Tibial artery (tissue), 4 donors: Measurements from ENCODE around the gene MYH6.

ENCODE experiments used
- DNase-seq, 2 donors: peaks; one replicate each; pipeline ENCODE4 v3.0.0-alpha.2; 2019
- H3K27ac ChIP-seq, 2 donors: fragments of 200-600 bp; sonication (generic) in 1 of 2; 1 replicate in 1 of 2; 2 replicates in 1 of 2; pipeline ENCODE4 v1.5.1; 2018 to 2019; ENCODE audit warnings: mild to moderate bottlenecking in 1 of 2
- H3K27me3 ChIP-seq, 2 donors: fragments of 200-600 bp; sonication (generic) in 1 of 2; one replicate each; pipeline versions ENCODE4 v1.5.1 to v1.6.0; 2016 to 2019
- H3K36me3 ChIP-seq, 3 donors: fragments of 200-600 bp; sonication (generic) in 2 of 3; one replicate each; pipeline ENCODE4 v1.5.1; 2016 to 2019; ENCODE audit warnings: mild to moderate bottlenecking in 2 of 3
- H3K4me1 ChIP-seq, 4 donors: fragments of 200-600 bp; sonication (generic) in 2 of 4; 1 replicate in 3 of 4; 2 replicates in 1 of 4; pipeline ENCODE4 v1.5.1; 2016 to 2019
- H3K4me3 ChIP-seq, 2 donors: fragments of 200-600 bp; sonication (generic) in 1 of 2; 1 replicate in 1 of 2; 2 replicates in 1 of 2; pipeline ENCODE4 v1.5.1; 2018 to 2019; ENCODE audit warnings: mild to moderate bottlenecking in 2 of 2
- H3K9me3 ChIP-seq, 3 donors: fragments of 200-600 bp; sonication (generic) in 1 of 3; one replicate each; pipeline ENCODE4 v1.5.1; 2016 to 2019
- intact Hi-C: fragments of 100-400 bp; cut with DNase I; formaldehyde crosslinking; loops from one replicate; pipeline ENCODE4 v1.15.0; 2023; ENCODE audit warnings: low total_unique reads
- TF ChIP-seq, protein P1 (sequence below), 2 experiments: fragments of 200-600 bp in 1 of 2; fragments of 450-650 bp in 1 of 2; IDR thresholded peaks; one replicate each; pipeline ENCODE4 v1.5.1; 2017 to 2019; ENCODE audit warnings: antibody characterized with exemption in 2 of 2, mild to moderate bottlenecking in 1 of 2, moderate library complexity in 1 of 2

The MYH6 gene

DNA sequence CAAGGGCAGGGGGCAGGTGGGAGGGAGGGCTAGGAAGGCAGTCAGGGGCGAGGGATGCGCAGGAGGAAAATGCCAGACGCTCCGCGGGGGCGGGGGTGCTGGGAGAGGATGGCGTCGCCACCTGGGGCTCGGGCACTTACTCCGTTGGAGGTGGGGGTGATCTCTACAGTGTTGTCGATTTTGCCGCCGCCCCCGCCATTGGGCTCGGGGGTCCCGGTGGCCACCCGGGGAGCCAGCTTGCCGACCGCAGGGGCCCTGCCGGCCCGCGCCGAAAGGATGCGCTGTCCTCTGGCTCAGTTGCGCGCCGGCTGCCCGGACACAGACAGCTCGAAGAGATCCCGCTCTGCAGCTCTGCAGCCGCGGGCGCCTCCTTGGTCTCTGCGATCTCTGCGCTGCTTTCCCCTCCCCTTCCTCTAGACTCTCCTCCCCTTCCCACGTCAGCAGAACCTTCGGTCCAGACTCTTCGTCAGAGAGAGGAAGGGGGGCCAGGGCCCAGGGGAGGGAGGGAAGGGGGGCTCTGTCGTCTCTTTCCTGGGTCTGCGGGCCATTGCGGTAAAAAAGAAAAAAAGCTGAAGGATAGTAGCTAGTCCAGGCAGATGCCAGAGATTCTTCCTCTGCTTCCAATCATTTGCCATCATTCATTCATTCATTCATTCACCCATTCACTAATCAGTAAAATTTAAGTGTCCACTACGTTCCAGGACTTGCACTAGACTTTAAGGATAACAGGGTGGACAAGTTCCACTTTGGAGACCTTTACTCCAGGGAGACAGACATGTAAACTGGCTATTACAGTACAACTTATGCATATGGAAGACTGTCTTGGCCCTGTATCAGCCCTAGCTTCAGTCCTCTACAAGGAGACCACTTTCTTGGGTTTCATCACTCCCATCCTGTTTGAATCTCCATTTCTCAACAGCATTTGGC lies 55.3 kb downstream of the MYH6 start, which contains the start of gene SLC22A17:
Gene SLC22A17 (minus strand): TSS at position 382 of the 927 bp plus-strand sequence.
- intact Hi-C loops, result no loop called here
- peak within 1 kb of the TSS; percentile 60 to 72 for H3K4me3 ChIP-seq
- no peaks in the 10 kb centered on the region for H3K27me3 ChIP-seq
- peaks cover 0 to 11% (median 10%) of the 10 kb centered on the region in 4 donors for H3K4me1 ChIP-seq
- DNase-seq, result peak; percentile 77 to 88
- peak within 1 kb of the TSS; percentile 8 to 53 for H3K27ac ChIP-seq
- H3K9me3 ChIP-seq, result no peaks in the 10 kb centered on the region
- TF ChIP-seq, protein P1, sequence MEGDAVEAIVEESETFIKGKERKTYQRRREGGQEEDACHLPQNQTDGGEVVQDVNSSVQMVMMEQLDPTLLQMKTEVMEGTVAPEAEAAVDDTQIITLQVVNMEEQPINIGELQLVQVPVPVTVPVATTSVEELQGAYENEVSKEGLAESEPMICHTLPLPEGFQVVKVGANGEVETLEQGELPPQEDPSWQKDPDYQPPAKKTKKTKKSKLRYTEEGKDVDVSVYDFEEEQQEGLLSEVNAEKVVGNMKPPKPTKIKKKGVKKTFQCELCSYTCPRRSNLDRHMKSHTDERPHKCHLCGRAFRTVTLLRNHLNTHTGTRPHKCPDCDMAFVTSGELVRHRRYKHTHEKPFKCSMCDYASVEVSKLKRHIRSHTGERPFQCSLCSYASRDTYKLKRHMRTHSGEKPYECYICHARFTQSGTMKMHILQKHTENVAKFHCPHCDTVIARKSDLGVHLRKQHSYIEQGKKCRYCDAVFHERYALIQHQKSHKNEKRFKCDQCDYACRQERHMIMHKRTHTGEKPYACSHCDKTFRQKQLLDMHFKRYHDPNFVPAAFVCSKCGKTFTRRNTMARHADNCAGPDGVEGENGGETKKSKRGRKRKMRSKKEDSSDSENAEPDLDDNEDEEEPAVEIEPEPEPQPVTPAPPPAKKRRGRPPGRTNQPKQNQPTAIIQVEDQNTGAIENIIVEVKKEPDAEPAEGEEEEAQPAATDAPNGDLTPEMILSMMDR (IDR thresholded peaks at IDR 0.05), result no peak
- H3K36me3 ChIP-seq, result peaks cover 0 to 35% (median 0%) of the 10 kb centered on the region in 3 donors

DNA sequence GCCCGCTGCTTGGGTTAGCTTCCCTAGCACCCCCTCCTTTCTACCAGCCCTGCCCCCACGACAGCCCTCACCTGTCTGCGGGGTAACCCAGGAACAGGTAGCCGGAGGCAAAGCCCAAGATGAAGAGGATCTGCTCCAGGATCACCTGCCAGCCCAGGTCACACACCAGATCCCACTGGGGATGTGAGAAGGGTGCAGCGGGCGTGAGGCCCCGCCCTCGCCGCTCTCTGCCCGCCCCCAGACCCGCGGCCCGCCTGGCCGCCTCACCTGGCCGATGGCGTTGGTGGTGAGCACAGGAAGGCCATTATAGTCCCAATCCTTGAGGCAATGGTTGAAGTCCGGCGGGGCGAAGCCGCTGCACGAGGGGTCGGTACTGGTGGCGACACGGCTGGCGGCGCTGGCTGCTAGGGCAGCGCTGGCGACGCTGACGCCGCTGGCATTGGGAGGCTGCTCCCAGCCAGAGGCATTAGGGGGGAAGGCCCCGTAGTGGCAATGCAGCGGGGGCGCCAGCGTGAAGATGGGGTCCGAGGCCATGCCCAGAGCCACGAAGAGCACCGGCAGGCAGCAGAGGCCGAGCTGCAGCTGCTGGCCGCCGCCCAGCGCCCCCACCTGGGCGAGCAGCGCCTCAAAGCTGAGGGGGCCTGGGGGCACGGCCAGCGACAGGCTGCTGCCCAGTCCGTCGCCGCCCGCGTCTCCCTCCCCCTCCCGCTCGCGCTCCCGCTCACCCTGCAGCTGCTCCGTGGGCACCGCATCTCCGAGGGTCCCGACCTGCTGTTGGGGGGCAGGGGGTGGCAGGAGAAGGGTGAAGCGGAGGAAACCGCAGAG lies 56.2 kb downstream of the MYH6 start:
- intact Hi-C loops, result no loop called here
- peak overlapping the region; percentile 8 to 53 for H3K27ac ChIP-seq
- H3K36me3 ChIP-seq, result peaks cover 0 to 35% (median 0%) of the 10 kb centered on the region in 3 donors
- H3K27me3 ChIP-seq, result no peaks in the 10 kb centered on the region
- no peaks in the 10 kb centered on the region for H3K9me3 ChIP-seq
- no peak for DNase-seq
- peak overlapping the region; percentile 60 to 72 for H3K4me3 ChIP-seq
- peaks cover 0 to 11% (median 10%) of the 10 kb centered on the region in 4 donors for H3K4me1 ChIP-seq
- TF ChIP-seq, protein P1 (IDR thresholded peaks at IDR 0.05), result no peak

DNA sequence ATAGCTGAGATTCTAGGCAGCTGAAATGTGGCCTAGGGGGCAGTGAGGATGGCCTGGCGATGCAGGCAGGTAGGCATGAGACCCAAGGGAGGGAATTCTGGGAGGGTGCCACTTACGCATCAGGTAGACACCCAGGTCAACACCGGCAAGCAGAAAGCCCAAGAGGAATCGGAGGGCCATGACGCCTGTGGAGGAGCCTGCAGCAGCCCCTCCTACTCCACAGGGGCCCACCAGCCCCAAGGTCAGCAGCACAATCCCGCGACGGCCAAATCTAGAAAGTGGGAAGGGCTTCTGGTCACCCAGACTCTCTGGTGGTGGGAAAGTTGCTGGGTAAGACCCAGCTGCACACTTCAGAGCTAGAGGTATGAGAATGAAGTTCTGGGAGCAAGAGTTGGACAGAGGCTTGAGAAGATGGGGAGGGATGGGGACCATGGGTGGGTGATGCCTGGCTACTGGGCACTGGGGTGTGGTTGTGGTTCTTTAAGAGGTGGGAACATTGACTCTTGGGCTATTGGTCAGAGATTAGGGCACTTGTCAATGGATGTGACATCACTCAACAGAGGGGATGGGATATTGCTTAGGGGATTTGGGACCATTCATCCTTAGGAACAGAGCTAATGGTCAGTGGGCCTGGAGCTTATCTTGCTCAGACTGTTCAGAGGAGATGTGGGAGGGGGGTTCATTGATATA lies 58.8 kb downstream of the MYH6 start:
- H3K27ac ChIP-seq, result no peak overlapping the region
- no peak for DNase-seq
- H3K27me3 ChIP-seq, result no peaks in the 10 kb centered on the region
- no peaks in the 10 kb centered on the region for H3K9me3 ChIP-seq
- H3K4me1 ChIP-seq, result peaks cover 0 to 11% (median 10%) of the 10 kb centered on the region in 4 donors
- peaks cover 0 to 30% (median 0%) of the 10 kb centered on the region in 3 donors for H3K36me3 ChIP-seq
- H3K4me3 ChIP-seq, result no peak overlapping the region
- intact Hi-C loops, result no loop called here
- TF ChIP-seq, protein P1 (IDR thresholded peaks at IDR 0.05), result no peak

DNA sequence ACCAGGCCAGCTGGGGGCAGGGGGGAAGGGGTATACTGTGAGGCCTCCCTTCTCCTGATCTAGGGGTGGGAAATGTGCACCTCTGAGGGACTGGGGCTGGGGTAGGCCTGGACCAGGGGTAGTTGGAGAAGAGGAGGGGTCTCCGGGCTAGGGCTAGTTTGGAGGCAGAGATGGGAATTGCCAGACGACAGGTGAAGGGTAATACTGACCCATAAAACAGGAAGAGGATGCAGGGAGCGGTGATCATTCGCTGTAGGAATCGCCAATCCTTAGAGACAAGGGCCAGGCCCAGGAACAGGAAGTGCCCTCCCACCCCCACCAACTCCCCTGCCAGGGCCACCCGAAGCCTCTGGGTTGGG lies 59.8 kb downstream of the MYH6 start:
- Histone ChIP-seq H3K9me3 (no peaks in the 10 kb centered on the region), H3K27ac (no peak overlapping the region), H3K27me3 (no peaks in the 10 kb centered on the region), H3K4me3 (no peak overlapping the region), H3K36me3 (peaks cover 0 to 30% (median 0%) of the 10 kb centered on the region in 3 donors), H3K4me1 (peaks cover 0 to 11% (median 10%) of the 10 kb centered on the region in 4 donors)
- intact Hi-C loops, result no loop called here
- TF ChIP-seq, protein P1 (IDR thresholded peaks at IDR 0.05), result no peak
- no peak for DNase-seq
